ENCODE results near the gene NDFIP1.

Gene NDFIP1

GRCh38 chr5:142109331-142110045 is 909 bp downstream of the NDFIP1 start:
- TF ChIP-seq CTCF (IDR thresholded peaks at IDR 0.05; ENCODE audit: control insufficient read depth, extremely low read depth, insufficient read depth), result no peak
- H3K4me3 ChIP-seq (ENCODE audit: low read depth, low read length), result peak overlapping the region; percentile 65
- DNase-seq (ENCODE audit: low read depth), result no peak

GRCh38 chr5:142110046-142110531 is 1.5 kb downstream of the NDFIP1 start:
- DNase-seq (ENCODE audit: low read depth), result no peak
- TF ChIP-seq CTCF (IDR thresholded peaks at IDR 0.05; ENCODE audit: control insufficient read depth, extremely low read depth, insufficient read depth), result no peak
- H3K4me3 ChIP-seq (ENCODE audit: low read depth, low read length), result peak overlapping the region; percentile 65

- no peak for DNase-seq (ENCODE audit: low read depth)
- H3K4me3 ChIP-seq (ENCODE audit: low read depth, low read length), result peak overlapping the region; percentile 3; the same call in 1 of the 2 replicates
- TF ChIP-seq CTCF (IDR thresholded peaks at IDR 0.05; ENCODE audit: control insufficient read depth, extremely low read depth, insufficient read depth), result no peak
Measured at GRCh38 chr5:142110988-142111687, 2.6 kb downstream of the NDFIP1 start.

GRCh38 chr5:142114687-142115086 is 6.1 kb downstream of the NDFIP1 start:
- no peak for DNase-seq (ENCODE audit: low read depth)
- TF ChIP-seq CTCF (IDR thresholded peaks at IDR 0.05; ENCODE audit: control insufficient read depth, extremely low read depth, insufficient read depth), result no peak
- no peak overlapping the region for H3K4me3 ChIP-seq (ENCODE audit: low read depth, low read length)

- H3K4me3 ChIP-seq (ENCODE audit: low read depth, low read length), result no peak overlapping the region
- no peak for TF ChIP-seq CTCF (IDR thresholded peaks at IDR 0.05; ENCODE audit: control insufficient read depth, extremely low read depth, insufficient read depth)
- no peak for DNase-seq (ENCODE audit: low read depth)
Measured at GRCh38 chr5:142115937-142116614, 7.5 kb downstream of the NDFIP1 start.

- DNase-seq (ENCODE audit: low read depth), result no peak
- no peak overlapping the region for H3K4me3 ChIP-seq (ENCODE audit: low read depth, low read length)
- TF ChIP-seq CTCF (IDR thresholded peaks at IDR 0.05; ENCODE audit: control insufficient read depth, extremely low read depth, insufficient read depth), result no peak
Measured at GRCh38 chr5:142117579-142118151, 9.1 kb downstream of the NDFIP1 start.

Measured in LNCaP clone FGC (cell line).